ENCODE data around the gene CRTC1. TPM values are rescaled to one million over a fixed set of nuclear protein-coding genes. Genes with fewer than 3 reads are reported as not detected.

The CRTC1 gene
- total and polyA plus RNA-seq, 9 of the 15 experiments (the other 6 are each of a cell fraction or from before 2014, with no cell fraction given) = 0.25 to 3.8 (median 1.2) TPM; not detected in 2

- ATAC-seq (no peak), FAIRE-seq (no peak), DNase-seq (ENCODE audit: extremely low read depth in 1 of 4, low spot score in 3 of 4) (no peak)
- peaks cover 42% of the 10 kb centered on the region; the same call in 1 of the 2 replicates for H4K20me1 ChIP-seq (replicated peaks; ENCODE audit: control insufficient read depth, insufficient read depth, low read length)
- peak overlapping the region in 1 of 2 experiments; percentile 50; a peak in 2 of 4 replicates for H3K9ac ChIP-seq (ENCODE audit: insufficient read depth in 1 of 2, low read depth in 2 of 2, low read length in 2 of 2)
- H2AFZ ChIP-seq (ENCODE audit: low read depth, low read length) = no peak overlapping the region
- ChIA-PET POLR2A (interaction anchor here (0.6 to 1.1 kb wide), 2 partner anchors 11 to 22 kb away, joined by 3 to 4 read pairs; no protein-coding TSS in a partner anchor), CTCF (ENCODE audit: low intra/inter-chr PET ratio) (no interaction called here)
- peaks cover 20 to 67% of the 10 kb centered on the region in 2 experiments for H3K4me1 ChIP-seq (replicated peaks in 1 of 2; ENCODE audit: control insufficient read depth in 2 of 2, insufficient read depth in 2 of 2, low read length in 2 of 2)
- H3K79me2 ChIP-seq (ENCODE audit: control insufficient read depth, insufficient read depth, low read length) = no peaks in the 10 kb centered on the region
- TF ChIP-seq NCOA6 (IDR thresholded peaks at IDR 0.05) (no peak), PCBP1 (IDR thresholded peaks at IDR 0.05; ENCODE audit: low read depth, low read length, poor library complexity, severe bottlenecking) (no peak), RBM14 (IDR thresholded peaks at IDR 0.05; ENCODE audit: borderline replicate concordance, insufficient read depth, low read depth, low read length) (no peak), MTF1 (CRISPR knock-in tag; IDR thresholded peaks at IDR 0.05; ENCODE audit: borderline replicate concordance) (no peak)
- no peaks in the 10 kb centered on the region for H3K27me3 ChIP-seq (ENCODE audit: control insufficient read depth in 2 of 2, insufficient read depth in 2 of 2, low read length in 2 of 2)
- H3K36me3 ChIP-seq (ENCODE audit: control insufficient read depth, insufficient read depth, low read length) = no peaks in the 10 kb centered on the region
- no peaks in the 10 kb centered on the region for H3K9me3 ChIP-seq (replicated peaks; ENCODE audit: control insufficient read depth, insufficient read depth, low read depth, low read length)
- H3K4me2 ChIP-seq (ENCODE audit: insufficient read depth, low read length) = no peak overlapping the region
- WGBS (ENCODE audit: insufficient coverage, low coverage, missing lambda C conversion rate) = 65% methylated on average over 7 of the region's 9 CpGs
- intact Hi-C loops (cut with micrococcal nuclease) (no loop called here), in situ Hi-C loops (cut with MboI) (no loop called here)
- BruUV-seq (replicated peaks) = no TSS peak
- peaks cover 4% of the 10 kb centered on the region for H3K9me1 ChIP-seq (ENCODE audit: control insufficient read depth, insufficient read depth, low read length)
- no peak overlapping the region for H3K27ac ChIP-seq (ENCODE audit: extremely low read depth, low read depth, low read length)
- no peak overlapping the region for H3K4me3 ChIP-seq
These were observed 52.3 kb downstream of the CRTC1 start for GRCh38 chr19:18735752-18736151.

Data from K562 (cell line).